Measurements from ENCODE around the gene LNPEP. TPM values are rescaled to one million over a fixed set of nuclear protein-coding genes. Genes with fewer than 3 reads are reported as not detected.

LNPEP gene
- total RNA-seq, 1 experiment from 2014 or later = 6.4 TPM

- TF ChIP-seq ARID4B (CRISPR knock-in tag; IDR thresholded peaks at IDR 0.05; ENCODE audit: borderline replicate concordance) (no peak), ZNF425 (CRISPR knock-in tag; conservative IDR thresholded peaks at IDR 0.05) (no peak), OVOL2 (CRISPR knock-in tag; IDR thresholded peaks at IDR 0.05; ENCODE audit: borderline replicate concordance) (no peak), AFF4 (CRISPR knock-in tag; IDR thresholded peaks at IDR 0.05; ENCODE audit: borderline replicate concordance) (no peak), ZSCAN18 (CRISPR knock-in tag; IDR thresholded peaks at IDR 0.05) (no peak), EMX1 (CRISPR knock-in tag; IDR thresholded peaks at IDR 0.05) (no peak), RORB (CRISPR knock-in tag; IDR thresholded peaks at IDR 0.05) (no peak), GABPB1 (CRISPR knock-in tag; IDR thresholded peaks at IDR 0.05) (no peak), TP53 (CRISPR knock-in tag; IDR thresholded peaks at IDR 0.05) (no peak), JUN (CRISPR knock-in tag; IDR thresholded peaks at IDR 0.05) (no peak), CTCF (IDR thresholded peaks at IDR 0.05) (no peak; the same call in none of the 2 replicates), CREM (CRISPR knock-in tag; IDR thresholded peaks at IDR 0.05) (no peak), SMAD3 (CRISPR knock-in tag; IDR thresholded peaks at IDR 0.05; ENCODE audit: borderline replicate concordance) (no peak), ERG (CRISPR knock-in tag; IDR thresholded peaks at IDR 0.05) (no peak), ELF4 (CRISPR knock-in tag; IDR thresholded peaks at IDR 0.05; ENCODE audit: low read depth) (no peak)
- ATAC-seq = peak; percentile 47; the same call in 1 of the 2 replicates
Observed at GRCh38 chr5:96997265-96997859, 61.5 kb downstream of the LNPEP start.

More at GRCh38 chr5:96997265-96997859, 61.5 kb downstream of the LNPEP start:
- no peak overlapping the region for H3K4me3 Mint-ChIP-seq
- H3K4me1 Mint-ChIP-seq = peaks cover 4% of the 10 kb centered on the region; the same call in 1 of the 2 replicates
- H3K9me3 Mint-ChIP-seq = no peaks in the 10 kb centered on the region
- ChIA-PET CTCF (interaction anchor here (0.5 to 4.0 kb wide), 27 partner anchors 9 to 245 kb away, joined by 3 to 70 read pairs (median 4); partner anchors contain the start of genes LIX1 and LNPEP), POLR2A (no interaction called here)
- no peak overlapping the region for H3K27ac Mint-ChIP-seq
- H3K36me3 Mint-ChIP-seq = no peaks in the 10 kb centered on the region
- no peaks in the 10 kb centered on the region for H3K27me3 Mint-ChIP-seq (ENCODE audit: low read depth)
- no peak for DNase-seq (ENCODE audit: low spot score)

All from WTC11 (cell line).